ENCODE data around the gene SH2D5.

DNA sequence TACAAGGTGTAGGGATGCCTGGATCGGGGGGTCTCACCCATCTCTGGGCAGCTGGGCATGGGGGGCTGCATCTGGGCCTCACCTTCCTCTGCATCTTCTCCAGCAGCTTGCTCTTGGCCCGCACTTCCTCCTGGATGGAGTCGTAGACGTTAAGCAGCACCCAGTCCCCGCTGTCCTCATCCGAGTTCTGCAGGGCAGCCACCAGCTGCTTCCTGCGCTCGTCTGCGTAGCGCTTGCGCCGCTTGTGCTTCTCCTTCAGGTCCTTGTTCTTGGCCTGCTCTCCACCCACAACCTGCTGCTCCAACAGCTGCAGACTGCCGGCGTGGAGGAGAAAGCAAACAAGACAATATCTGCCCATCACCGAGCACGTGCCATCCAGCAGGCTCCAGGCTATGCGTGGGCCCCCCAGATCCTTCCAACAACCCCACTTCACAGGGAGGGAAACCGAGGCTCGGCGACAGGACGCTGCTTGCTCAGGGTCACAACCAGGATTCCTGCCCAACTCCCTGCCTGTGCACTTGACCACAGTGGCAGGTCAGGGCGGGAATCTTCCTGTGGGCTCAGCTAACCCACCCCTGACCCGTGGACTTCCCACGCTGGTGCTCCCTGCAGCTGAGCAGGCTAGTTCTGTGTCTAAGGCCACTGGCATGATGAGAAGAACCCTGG lies 49.8 kb downstream of the SH2D5 start:
- TF ChIP-seq, protein P1, sequence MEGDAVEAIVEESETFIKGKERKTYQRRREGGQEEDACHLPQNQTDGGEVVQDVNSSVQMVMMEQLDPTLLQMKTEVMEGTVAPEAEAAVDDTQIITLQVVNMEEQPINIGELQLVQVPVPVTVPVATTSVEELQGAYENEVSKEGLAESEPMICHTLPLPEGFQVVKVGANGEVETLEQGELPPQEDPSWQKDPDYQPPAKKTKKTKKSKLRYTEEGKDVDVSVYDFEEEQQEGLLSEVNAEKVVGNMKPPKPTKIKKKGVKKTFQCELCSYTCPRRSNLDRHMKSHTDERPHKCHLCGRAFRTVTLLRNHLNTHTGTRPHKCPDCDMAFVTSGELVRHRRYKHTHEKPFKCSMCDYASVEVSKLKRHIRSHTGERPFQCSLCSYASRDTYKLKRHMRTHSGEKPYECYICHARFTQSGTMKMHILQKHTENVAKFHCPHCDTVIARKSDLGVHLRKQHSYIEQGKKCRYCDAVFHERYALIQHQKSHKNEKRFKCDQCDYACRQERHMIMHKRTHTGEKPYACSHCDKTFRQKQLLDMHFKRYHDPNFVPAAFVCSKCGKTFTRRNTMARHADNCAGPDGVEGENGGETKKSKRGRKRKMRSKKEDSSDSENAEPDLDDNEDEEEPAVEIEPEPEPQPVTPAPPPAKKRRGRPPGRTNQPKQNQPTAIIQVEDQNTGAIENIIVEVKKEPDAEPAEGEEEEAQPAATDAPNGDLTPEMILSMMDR (IDR thresholded peaks at IDR 0.05), result no peak
- TF ChIP-seq POLR2AphosphoS5 (IDR thresholded peaks at IDR 0.05) (no peak), POLR2A (IDR thresholded peaks at IDR 0.05) (no peak)
